Spleen (tissue), 11 donors: ENCODE measurements around the gene ATG9A. TPM values are rescaled to one million over a fixed set of nuclear protein-coding genes. Genes with fewer than 3 reads are reported as not detected.

Experiments
- DNase-seq: peaks from one replicate; pipeline ENCODE4 v3.0.0-alpha.2; 2020
- H3K27ac ChIP-seq, 8 donors: fragments of 200-600 bp; sonication (generic) in 7 of 8; 1 replicate in 4 of 8; 2 replicates in 4 of 8; pipeline versions ENCODE4 v1.5.0 to v1.8.0; 2016 to 2021; ENCODE audit warnings: inconsistent platforms in 4 of 8, mild to moderate bottlenecking in 4 of 8, moderate library complexity in 1 of 8
- H3K27me3 ChIP-seq, 7 donors: fragments of 200-600 bp; sonication (generic) in 6 of 7; replicated peaks in 1 of 7; 1 replicate in 4 of 7; 2 replicates in 3 of 7; pipeline versions ENCODE4 v1.5.0 to v1.8.0; 2016 to 2021; ENCODE audit warnings: inconsistent platforms in 3 of 7, mild to moderate bottlenecking in 1 of 7
- H3K36me3 ChIP-seq, 6 donors: fragments of 200-600 bp; sonication (generic) in 5 of 6; 1 replicate in 4 of 6; 2 replicates in 2 of 6; pipeline versions ENCODE4 v1.5.0 to v1.8.0; 2016 to 2021; ENCODE audit warnings: inconsistent platforms in 2 of 6
- H3K4me1 ChIP-seq, 6 donors: fragments of 200-600 bp; sonication (generic) in 5 of 6; 1 replicate in 3 of 6; 2 replicates in 3 of 6; pipeline versions ENCODE4 v1.5.0 to v1.8.0; 2016 to 2021; ENCODE audit warnings: inconsistent platforms in 3 of 6
- H3K4me3 ChIP-seq, 8 donors: fragments of 200-600 bp; sonication (generic) in 7 of 8; 1 replicate in 4 of 8; 2 replicates in 4 of 8; pipeline versions ENCODE4 v1.5.0 to v1.8.0; 2016 to 2021; ENCODE audit warnings: inconsistent platforms in 4 of 8, mild to moderate bottlenecking in 4 of 8, moderate library complexity in 2 of 8
- H3K9me3 ChIP-seq, 8 donors: fragments of 200-600 bp; sonication (generic) in 7 of 8; 1 replicate in 4 of 8; 2 replicates in 4 of 8; pipeline versions ENCODE4 v1.5.0 to v1.8.0; 2016 to 2021; ENCODE audit warnings: inconsistent platforms in 4 of 8
- POLR2A ChIP-seq, 3 donors: fragments of 450-650 bp; IDR thresholded peaks; one replicate each; pipeline ENCODE4 v1.5.1; 2017; ENCODE audit warnings: antibody characterized with exemption in 3 of 3, mild to moderate bottlenecking in 1 of 3
- POLR2AphosphoS5 ChIP-seq, 3 donors: sonication (generic); formaldehyde crosslinking; IDR thresholded peaks; one replicate each; pipeline ENCODE4 v1.5.1; 2017; ENCODE audit warnings: antibody characterized with exemption in 3 of 3
- WGBS, 5 donors: extraction: QIAGEN DNeasy Blood & Tissue Kit in 3 of 5; methylation state at CpG; one replicate each; pipeline versions ENCODE4 v1.1.5 to v1.1.7; 2013 to 2018; 5-methylcytosine and 5-hydroxymethylcytosine counted together
- intact Hi-C: fragments of 100-400 bp; cut with DNase I; formaldehyde crosslinking; loops from one replicate; pipeline ENCODE4 v1.15.0; 2023; ENCODE audit warnings: low total_unique reads
- polyA plus RNA-seq, 3 donors: library from polyadenylated mRNA; stranded (reverse); fragments of 200-250 nt; gene quantifications; one replicate each; pipeline ENCODE4 v1.2.1, GENCODE V29; 2013
- total RNA-seq, 7 donors: library from RNA; depleted of rRNA in 3 of 7; stranded (reverse); fragments of >200 nt in 3 of 7; fragmentation: NEBNext Ultra II Directional in 4 of 7; extraction: Animal tissue kit (Norgen Biotek cat#: 25700) in 4 of 7; gene quantifications; one replicate each; pipeline versions ENCODE4 v1.1.0 to v1.2.1, GENCODE V29; 2016 to 2021
- TF ChIP-seq, protein P1 (sequence below), 11 experiments: fragments of 200-600 bp in 7 of 11; fragments of 450-650 bp in 4 of 11; sonication (generic) in 4 of 11; IDR thresholded peaks in 8 of 11; conservative IDR thresholded peaks in 3 of 11; 1 replicate in 7 of 11; 2 replicates in 4 of 11; pipeline versions ENCODE4 v1.4.0 to v1.8.0; 2016 to 2021; ENCODE audit warnings: antibody characterized with exemption in 11 of 11, inconsistent platforms in 4 of 11, mild to moderate bottlenecking in 1 of 11
- donor health status: healthy with polysubstance abuse.
- donor health status: DM: no; HTN: no; CAD: no; lungs with moderate emphysema.
- donor health status: DM: no; HTN: no; CAD: no.
- donor health status: Bipolar disorder and iron deficiency.
- donor health status: healthy.
- donor health status: DM: no; HTN: no; CAD: no.
- donor health status: DM: yes; HTN: yes; CAD: no.

ATG9A gene
- total and polyA plus RNA-seq, 10 donors, result 9.4 to 68.2 (median 44.8) TPM

DNA sequence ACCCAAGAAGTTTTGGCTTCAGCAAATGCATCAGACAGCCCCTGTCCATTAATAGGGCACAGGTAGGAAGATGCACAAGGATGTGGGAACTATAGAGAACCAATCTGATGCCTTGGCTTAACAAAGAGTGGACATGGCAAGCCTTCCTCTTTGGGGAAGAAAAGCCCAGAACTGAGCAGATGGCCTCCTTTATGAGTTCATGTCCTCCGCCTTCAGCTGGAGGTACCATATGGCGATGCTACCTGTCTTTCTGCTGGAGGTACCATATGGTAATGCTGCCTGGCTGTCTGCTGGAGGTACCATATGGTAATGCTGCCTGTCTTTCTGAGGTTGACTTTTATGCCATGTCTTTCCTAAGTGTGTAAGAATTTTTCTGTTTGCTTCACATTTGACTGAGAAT, 45.3 kb downstream of the ATG9A start:
- Histone ChIP-seq H3K4me1 (peaks cover 4 to 41% (median 26%) of the 10 kb centered on the region in 6 donors), H3K27ac (no peak overlapping the region), H3K36me3 (peaks cover 0 to 74% (median 54%) of the 10 kb centered on the region in 6 donors), H3K4me3 (no peak overlapping the region), H3K27me3 (no peaks in the 10 kb centered on the region), H3K9me3 (no peaks in the 10 kb centered on the region)
- 83 to 99% (median 95%) methylated on average over 2 of the region's 2 CpGs for WGBS, 5 donors
- TF ChIP-seq, protein P1, sequence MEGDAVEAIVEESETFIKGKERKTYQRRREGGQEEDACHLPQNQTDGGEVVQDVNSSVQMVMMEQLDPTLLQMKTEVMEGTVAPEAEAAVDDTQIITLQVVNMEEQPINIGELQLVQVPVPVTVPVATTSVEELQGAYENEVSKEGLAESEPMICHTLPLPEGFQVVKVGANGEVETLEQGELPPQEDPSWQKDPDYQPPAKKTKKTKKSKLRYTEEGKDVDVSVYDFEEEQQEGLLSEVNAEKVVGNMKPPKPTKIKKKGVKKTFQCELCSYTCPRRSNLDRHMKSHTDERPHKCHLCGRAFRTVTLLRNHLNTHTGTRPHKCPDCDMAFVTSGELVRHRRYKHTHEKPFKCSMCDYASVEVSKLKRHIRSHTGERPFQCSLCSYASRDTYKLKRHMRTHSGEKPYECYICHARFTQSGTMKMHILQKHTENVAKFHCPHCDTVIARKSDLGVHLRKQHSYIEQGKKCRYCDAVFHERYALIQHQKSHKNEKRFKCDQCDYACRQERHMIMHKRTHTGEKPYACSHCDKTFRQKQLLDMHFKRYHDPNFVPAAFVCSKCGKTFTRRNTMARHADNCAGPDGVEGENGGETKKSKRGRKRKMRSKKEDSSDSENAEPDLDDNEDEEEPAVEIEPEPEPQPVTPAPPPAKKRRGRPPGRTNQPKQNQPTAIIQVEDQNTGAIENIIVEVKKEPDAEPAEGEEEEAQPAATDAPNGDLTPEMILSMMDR (IDR thresholded peaks at IDR 0.05 in 8 of 11, conservative IDR thresholded peaks at IDR 0.05 in 3 of 11), result no peak
- TF ChIP-seq POLR2AphosphoS5 (IDR thresholded peaks at IDR 0.05) (no peak), POLR2A (IDR thresholded peaks at IDR 0.05) (no peak)
- intact Hi-C loops, result no loop called here
- DNase-seq, result no peak

GRCh38 chr2:219183151-219183772, 46.2 kb downstream of the ATG9A start:
- TF ChIP-seq, protein P1 (IDR thresholded peaks at IDR 0.05 in 8 of 11, conservative IDR thresholded peaks at IDR 0.05 in 3 of 11), result no peak
- TF ChIP-seq POLR2A (IDR thresholded peaks at IDR 0.05) (no peak), POLR2AphosphoS5 (IDR thresholded peaks at IDR 0.05) (no peak)
- H3K4me1 ChIP-seq, result peaks cover 8 to 48% (median 33%) of the 10 kb centered on the region in 6 donors
- 91 to 96% (median 94%) methylated on average over 6 of the region's 6 CpGs for WGBS, 5 donors
- no peaks in the 10 kb centered on the region for H3K9me3 ChIP-seq
- H3K27me3 ChIP-seq, result no peaks in the 10 kb centered on the region
- intact Hi-C loops, result no loop called here
- H3K4me3 ChIP-seq, result no peak overlapping the region
- DNase-seq, result no peak
- H3K27ac ChIP-seq, result peak overlapping the region in 2 of 8 donors; percentile 57 to 73
- peaks cover 0 to 74% (median 54%) of the 10 kb centered on the region in 6 donors for H3K36me3 ChIP-seq

DNA sequence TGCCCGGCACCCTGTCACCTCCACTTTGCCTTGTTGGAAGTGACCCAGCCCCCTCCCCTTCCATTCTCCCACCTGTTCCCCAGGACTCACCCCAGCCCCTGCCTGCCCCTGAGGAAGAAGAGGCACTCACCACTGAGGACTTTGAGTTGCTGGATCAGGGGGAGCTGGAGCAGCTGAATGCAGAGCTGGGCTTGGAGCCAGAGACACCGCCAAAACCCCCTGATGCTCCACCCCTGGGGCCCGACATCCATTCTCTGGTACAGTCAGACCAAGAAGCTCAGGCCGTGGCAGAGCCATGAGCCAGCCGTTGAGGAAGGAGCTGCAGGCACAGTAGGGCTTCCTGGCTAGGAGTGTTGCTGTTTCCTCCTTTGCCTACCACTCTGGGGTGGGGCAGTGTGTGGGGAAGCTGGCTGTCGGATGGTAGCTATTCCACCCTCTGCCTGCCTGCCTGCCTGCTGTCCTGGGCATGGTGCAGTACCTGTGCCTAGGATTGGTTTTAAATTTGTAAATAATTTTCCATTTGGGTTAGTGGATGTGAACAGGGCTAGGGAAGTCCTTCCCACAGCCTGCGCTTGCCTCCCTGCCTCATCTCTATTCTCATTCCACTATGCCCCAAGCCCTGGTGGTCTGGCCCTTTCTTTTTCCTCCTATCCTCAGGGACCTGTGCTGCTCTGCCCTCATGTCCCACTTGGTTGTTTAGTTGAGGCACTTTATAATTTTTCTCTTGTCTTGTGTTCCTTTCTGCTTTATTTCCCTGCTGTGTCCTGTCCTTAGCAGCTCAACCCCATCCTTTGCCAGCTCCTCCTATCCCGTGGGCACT, 46.9 kb downstream of the ATG9A start:
- peaks cover 8 to 50% (median 33%) of the 10 kb centered on the region in 6 donors for H3K4me1 ChIP-seq
- peaks cover 0 to 74% (median 54%) of the 10 kb centered on the region in 6 donors for H3K36me3 ChIP-seq
- intact Hi-C loops, result no loop called here
- peak overlapping the region in 6 of 8 donors; percentile 4 to 73 (median 46) for H3K27ac ChIP-seq
- TF ChIP-seq POLR2AphosphoS5 (IDR thresholded peaks at IDR 0.05), result peak in 1 of 3 donors; percentile 55
- no peak for TF ChIP-seq POLR2A (IDR thresholded peaks at IDR 0.05)
- TF ChIP-seq, protein P1 (IDR thresholded peaks at IDR 0.05 in 8 of 11, conservative IDR thresholded peaks at IDR 0.05 in 3 of 11), result no peak
- DNase-seq, result peak; percentile 84
- 51 to 84% (median 65%) methylated on average over 4 to 8 of the region's 8 CpGs for WGBS, 5 donors
- no peaks in the 10 kb centered on the region for H3K9me3 ChIP-seq
- no peak overlapping the region for H3K4me3 ChIP-seq
- H3K27me3 ChIP-seq, result no peaks in the 10 kb centered on the region

GRCh38 chr2:219181531-219181930, 47.9 kb downstream of the ATG9A start:
- Histone ChIP-seq H3K4me1 (peaks cover 8 to 56% (median 33%) of the 10 kb centered on the region in 6 donors), H3K36me3 (peaks cover 0 to 71% (median 54%) of the 10 kb centered on the region in 6 donors)

More at GRCh38 chr2:219181531-219181930, 47.9 kb downstream of the ATG9A start:
- TF ChIP-seq, protein P1 (IDR thresholded peaks at IDR 0.05 in 8 of 11, conservative IDR thresholded peaks at IDR 0.05 in 3 of 11), result no peak
- TF ChIP-seq POLR2AphosphoS5 (IDR thresholded peaks at IDR 0.05) (no peak), POLR2A (IDR thresholded peaks at IDR 0.05) (no peak)
- Histone ChIP-seq H3K27ac (peak overlapping the region in 4 of 8 donors; percentile 34 to 73 (median 59)), H3K27me3 (no peaks in the 10 kb centered on the region), H3K4me3 (no peak overlapping the region), H3K9me3 (no peaks in the 10 kb centered on the region)
- intact Hi-C loops, result no loop called here
- DNase-seq, result no peak
- 91 to 99% (median 96%) methylated on average over 6 of the region's 6 CpGs for WGBS, 5 donors
